ENCODE results near the gene CPNE6. TPM values are rescaled to one million over a fixed set of nuclear protein-coding genes. Genes with fewer than 3 reads are reported as not detected.
A peak's percentile ranks its signal among the peaks of the same experiment; 100 is the strongest.

CPNE6 gene
- total and polyA plus RNA-seq, 2 of the 13 experiments (the other 11 are each of a cell fraction or from before 2014, with no cell fraction given): not detected

DNA sequence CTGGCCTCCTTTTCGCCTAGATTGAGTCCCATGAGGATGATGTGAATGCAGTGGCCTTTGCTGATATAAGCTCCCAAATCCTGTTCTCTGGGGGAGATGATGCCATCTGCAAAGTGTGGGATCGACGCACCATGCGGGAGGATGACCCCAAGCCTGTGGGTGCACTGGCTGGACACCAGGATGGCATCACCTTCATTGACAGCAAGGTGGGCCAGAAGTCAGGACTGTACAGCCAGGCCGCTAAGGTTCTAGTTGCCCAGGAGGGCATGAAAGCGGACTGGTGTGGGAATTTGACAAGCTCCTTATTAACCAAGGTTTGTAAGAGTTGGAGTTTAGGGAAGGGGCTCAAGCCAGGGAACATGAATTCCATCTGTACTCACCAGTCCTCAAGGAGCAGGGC lies 48.3 kb downstream of the CPNE6 start:
- Histone ChIP-seq H3K4me1 (ENCODE audit: insufficient read depth, low read length) (peaks cover 24% of the 10 kb centered on the region), H4K20me1 (ENCODE audit: insufficient read depth, low read length) (no peaks in the 10 kb centered on the region), H3K27me3 (ENCODE audit: control insufficient read depth in 1 of 2, insufficient read depth in 2 of 2, low read length in 2 of 2) (no peaks in the 10 kb centered on the region; a peak in 1 of 5 replicates), H2AFZ (ENCODE audit: low read length) (no peak overlapping the region), H3K4me2 (ENCODE audit: low read depth, low read length) (no peak overlapping the region), H3K9me3 (ENCODE audit: low read length) (no peaks in the 10 kb centered on the region), H3K4me3 (replicated peaks in 1 of 3; ENCODE audit: insufficient read depth in 1 of 3, low read depth in 2 of 3, low read length in 3 of 3) (no peak overlapping the region), H3K36me3 (replicated peaks in 1 of 2; ENCODE audit: control insufficient read depth in 1 of 2, insufficient read depth in 2 of 2, low read length in 2 of 2) (peaks cover 66 to 75% of the 10 kb centered on the region in 2 experiments), H3K79me2 (ENCODE audit: insufficient read depth, low read length) (peaks cover 33% of the 10 kb centered on the region), H3K27ac (ENCODE audit: extremely low read length, insufficient read depth, low read length) (no peak overlapping the region), H3K9ac (ENCODE audit: insufficient read depth, low read depth, low read length) (no peak overlapping the region)
- no peak for TF ChIP-seq ZNF747 (CRISPR knock-in tag; IDR thresholded peaks at IDR 0.05; ENCODE audit: borderline replicate concordance)
- TF ChIP-seq, protein P1, sequence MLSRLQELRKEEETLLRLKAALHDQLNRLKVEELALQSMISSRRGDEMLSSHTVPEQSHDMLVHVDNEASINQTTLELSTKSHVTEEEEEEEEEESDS (CRISPR knock-in tag; IDR thresholded peaks at IDR 0.05; ENCODE audit: borderline replicate concordance): 0 out of 2 replicates have a peak, but pooled peaks have one; percentile 28
- ChIA-PET CTCF (ENCODE audit: low intra/inter-chr PET ratio, low total read pairs) (no interaction called here), POLR2A (interaction anchor here (1.3 to 15.5 kb wide), 5 partner anchors 14 to 151 kb away, joined by 3 to 977 read pairs (median 279); partner anchors contain the start of genes EMC9, FITM1, IRF9 and PCK2)
- WGBS (ENCODE audit: low lambda C conversion rate): 97% methylated on average over 6 of the region's 6 CpGs
- DNase-seq (ENCODE audit: low spot score) (no peak), ATAC-seq (no peak), FAIRE-seq (no peak)
- in situ Hi-C loops (cut with HindIII; ENCODE audit: extremely low pct_ligation_motif_present, low pct_unique_long_range_greater_than_20kb): loop anchor here (25.0 kb wide), 1 partner anchor 1532 kb away; the partner anchor contains the start of genes ABHD4 and DAD1
- intact Hi-C loops (cut with micrococcal nuclease; ENCODE audit: unreplicated experiment): loop anchor here (10.0 kb wide), 2 partner anchors 815 to 1025 kb away; partner anchors contain the start of genes ACIN1, BCL2L2, C14orf119 and PPP1R3E
- no TSS peak for BruUV-seq (replicated peaks)

DNA sequence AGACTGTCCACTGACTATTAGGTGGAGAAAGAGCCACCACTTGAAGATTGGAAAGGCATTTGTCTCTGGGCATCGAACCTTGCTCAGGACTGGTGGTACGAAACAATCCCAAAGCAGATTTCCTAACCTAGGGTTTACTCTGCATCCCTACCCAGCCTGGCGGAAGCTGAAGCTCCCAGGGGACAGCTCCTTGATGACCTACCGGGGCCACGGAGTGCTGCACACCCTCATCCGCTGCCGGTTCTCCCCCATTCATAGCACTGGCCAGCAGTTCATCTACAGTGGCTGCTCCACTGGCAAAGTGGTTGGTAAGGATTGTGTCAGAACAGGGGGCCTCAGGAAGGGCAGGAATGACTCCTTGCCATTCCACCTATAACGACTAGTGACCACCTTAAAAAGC lies 49.8 kb downstream of the CPNE6 start:
- Histone ChIP-seq H3K4me1 (ENCODE audit: insufficient read depth, low read length) (peaks cover 17% of the 10 kb centered on the region), H3K36me3 (replicated peaks in 1 of 2; ENCODE audit: control insufficient read depth in 1 of 2, insufficient read depth in 2 of 2, low read length in 2 of 2) (peaks cover 66 to 74% of the 10 kb centered on the region in 2 experiments), H3K9me3 (ENCODE audit: low read length) (no peaks in the 10 kb centered on the region), H4K20me1 (ENCODE audit: insufficient read depth, low read length) (no peaks in the 10 kb centered on the region), H2AFZ (ENCODE audit: low read length) (no peak overlapping the region), H3K4me3 (replicated peaks in 1 of 3; ENCODE audit: insufficient read depth in 1 of 3, low read depth in 2 of 3, low read length in 3 of 3) (no peak overlapping the region), H3K27ac (ENCODE audit: extremely low read length, insufficient read depth, low read length) (no peak overlapping the region), H3K27me3 (ENCODE audit: control insufficient read depth in 1 of 2, insufficient read depth in 2 of 2, low read length in 2 of 2) (no peaks in the 10 kb centered on the region), H3K79me2 (ENCODE audit: insufficient read depth, low read length) (peaks cover 22% of the 10 kb centered on the region), H3K9ac (ENCODE audit: insufficient read depth, low read depth, low read length) (no peak overlapping the region), H3K4me2 (ENCODE audit: low read depth, low read length) (no peak overlapping the region)
- no peak for FAIRE-seq
- intact Hi-C loops (cut with micrococcal nuclease; ENCODE audit: unreplicated experiment) (no loop called here), in situ Hi-C loops (cut with HindIII; ENCODE audit: extremely low pct_ligation_motif_present, low pct_unique_long_range_greater_than_20kb) (loop anchor here (25.0 kb wide), 1 partner anchor 1534 kb away; the partner anchor contains the start of genes ABHD4 and DAD1)
- no TSS peak for BruUV-seq (replicated peaks)
- DNase-seq (ENCODE audit: low spot score): no peak
- 96% methylated on average over 8 of the region's 8 CpGs for WGBS (ENCODE audit: low lambda C conversion rate)
- ChIA-PET CTCF (ENCODE audit: low intra/inter-chr PET ratio, low total read pairs) (no interaction called here), POLR2A (interaction anchor here (10.3 to 15.5 kb wide), 2 partner anchors 12 to 26 kb away, joined by 279 to 977 read pairs; partner anchors contain the start of genes EMC9, FITM1, PSME1 and PSME2)
- ATAC-seq: no peak
- TF ChIP-seq, protein P2, sequence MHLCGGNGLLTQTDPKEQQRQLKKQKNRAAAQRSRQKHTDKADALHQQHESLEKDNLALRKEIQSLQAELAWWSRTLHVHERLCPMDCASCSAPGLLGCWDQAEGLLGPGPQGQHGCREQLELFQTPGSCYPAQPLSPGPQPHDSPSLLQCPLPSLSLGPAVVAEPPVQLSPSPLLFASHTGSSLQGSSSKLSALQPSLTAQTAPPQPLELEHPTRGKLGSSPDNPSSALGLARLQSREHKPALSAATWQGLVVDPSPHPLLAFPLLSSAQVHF (CRISPR knock-in tag; IDR thresholded peaks at IDR 0.05): no peak
- TF ChIP-seq NPAS2 (CRISPR knock-in tag; IDR thresholded peaks at IDR 0.05; ENCODE audit: borderline replicate concordance) (no peak), PCBP1 (IDR thresholded peaks at IDR 0.05; ENCODE audit: borderline replicate concordance, low read depth, low read length) (no peak), HOXA3 (CRISPR knock-in tag; IDR thresholded peaks at IDR 0.05) (0 out of 2 replicates have a peak, but pooled peaks have one; percentile 13), CREM (IDR thresholded peaks at IDR 0.05) (no peak), CREM (CRISPR knock-in tag; IDR thresholded peaks at IDR 0.05) (peak; percentile 47; the same call in 1 of the 2 replicates), CENPX (CRISPR knock-in tag; IDR thresholded peaks at IDR 0.05) (no peak), WIZ (CRISPR knock-in tag; IDR thresholded peaks at IDR 0.05) (0 out of 2 replicates have a peak, but pooled peaks have one; percentile 61), ZNF547 (CRISPR knock-in tag; IDR thresholded peaks at IDR 0.05) (no peak)
- TF ChIP-seq, protein P3, sequence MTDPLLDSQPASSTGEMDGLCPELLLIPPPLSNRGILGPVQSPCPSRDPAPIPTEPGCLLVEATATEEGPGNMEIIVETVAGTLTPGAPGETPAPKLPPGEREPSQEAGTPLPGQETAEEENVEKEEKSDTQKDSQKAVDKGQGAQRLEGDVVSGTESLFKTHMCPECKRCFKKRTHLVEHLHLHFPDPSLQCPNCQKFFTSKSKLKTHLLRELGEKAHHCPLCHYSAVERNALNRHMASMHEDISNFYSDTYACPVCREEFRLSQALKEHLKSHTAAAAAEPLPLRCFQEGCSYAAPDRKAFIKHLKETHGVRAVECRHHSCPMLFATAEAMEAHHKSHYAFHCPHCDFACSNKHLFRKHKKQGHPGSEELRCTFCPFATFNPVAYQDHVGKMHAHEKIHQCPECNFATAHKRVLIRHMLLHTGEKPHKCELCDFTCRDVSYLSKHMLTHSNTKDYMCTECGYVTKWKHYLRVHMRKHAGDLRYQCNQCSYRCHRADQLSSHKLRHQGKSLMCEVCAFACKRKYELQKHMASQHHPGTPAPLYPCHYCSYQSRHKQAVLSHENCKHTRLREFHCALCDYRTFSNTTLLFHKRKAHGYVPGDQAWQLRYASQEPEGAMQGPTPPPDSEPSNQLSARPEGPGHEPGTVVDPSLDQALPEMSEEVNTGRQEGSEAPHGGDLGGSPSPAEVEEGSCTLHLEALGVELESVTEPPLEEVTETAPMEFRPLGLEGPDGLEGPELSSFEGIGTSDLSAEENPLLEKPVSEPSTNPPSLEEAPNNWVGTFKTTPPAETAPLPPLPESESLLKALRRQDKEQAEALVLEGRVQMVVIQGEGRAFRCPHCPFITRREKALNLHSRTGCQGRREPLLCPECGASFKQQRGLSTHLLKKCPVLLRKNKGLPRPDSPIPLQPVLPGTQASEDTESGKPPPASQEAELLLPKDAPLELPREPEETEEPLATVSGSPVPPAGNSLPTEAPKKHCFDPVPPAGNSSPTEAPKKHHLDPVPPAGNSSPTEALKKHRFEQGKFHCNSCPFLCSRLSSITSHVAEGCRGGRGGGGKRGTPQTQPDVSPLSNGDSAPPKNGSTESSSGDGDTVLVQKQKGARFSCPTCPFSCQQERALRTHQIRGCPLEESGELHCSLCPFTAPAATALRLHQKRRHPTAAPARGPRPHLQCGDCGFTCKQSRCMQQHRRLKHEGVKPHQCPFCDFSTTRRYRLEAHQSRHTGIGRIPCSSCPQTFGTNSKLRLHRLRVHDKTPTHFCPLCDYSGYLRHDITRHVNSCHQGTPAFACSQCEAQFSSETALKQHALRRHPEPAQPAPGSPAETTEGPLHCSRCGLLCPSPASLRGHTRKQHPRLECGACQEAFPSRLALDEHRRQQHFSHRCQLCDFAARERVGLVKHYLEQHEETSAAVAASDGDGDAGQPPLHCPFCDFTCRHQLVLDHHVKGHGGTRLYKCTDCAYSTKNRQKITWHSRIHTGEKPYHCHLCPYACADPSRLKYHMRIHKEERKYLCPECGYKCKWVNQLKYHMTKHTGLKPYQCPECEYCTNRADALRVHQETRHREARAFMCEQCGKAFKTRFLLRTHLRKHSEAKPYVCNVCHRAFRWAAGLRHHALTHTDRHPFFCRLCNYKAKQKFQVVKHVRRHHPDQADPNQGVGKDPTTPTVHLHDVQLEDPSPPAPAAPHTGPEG (CRISPR knock-in tag; IDR thresholded peaks at IDR 0.05): no peak

Measured in HepG2 (cell line).